Measurements from ENCODE around the gene MSTO1.
"Not testable (repeated sequence)": the region's sequence is repeated elsewhere in the genome, so short reads cannot be mapped to it uniquely, and the experiment has no call there.

DNA sequence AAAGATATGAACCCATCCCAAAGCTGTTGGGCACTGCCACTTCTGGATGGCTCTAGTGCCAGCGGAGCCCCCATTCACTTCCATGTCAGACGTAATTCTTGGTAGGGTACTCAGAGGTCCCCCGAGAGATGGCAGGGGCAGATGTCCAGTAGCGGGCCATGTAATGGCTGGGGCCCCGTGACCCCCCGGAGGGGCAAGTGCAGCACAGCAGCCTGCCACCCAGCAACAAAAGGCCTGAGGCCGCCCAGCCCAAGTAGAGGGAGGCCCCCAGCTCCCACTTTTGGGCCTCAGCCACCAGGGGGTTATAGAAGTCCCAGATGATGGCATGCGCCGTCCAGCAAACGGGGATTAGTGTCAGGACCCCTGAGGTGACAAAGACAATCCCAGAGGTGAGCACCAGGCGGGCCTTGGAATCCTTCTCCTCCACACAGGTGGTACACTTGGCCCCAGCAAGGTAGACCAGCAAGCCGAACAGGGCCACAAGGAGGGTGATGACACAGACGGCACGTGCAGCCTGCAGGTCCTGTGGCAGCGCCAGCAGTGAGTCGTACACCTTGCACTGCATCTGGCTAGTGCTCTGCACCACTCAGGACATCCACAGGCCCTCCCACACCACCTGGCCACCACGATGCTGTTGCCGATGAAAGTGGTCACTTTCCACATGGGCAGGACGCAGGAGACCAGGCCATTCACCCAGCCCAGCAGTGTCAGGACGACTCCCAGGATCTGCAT is 19.3 kb upstream of the MSTO1 start:
- not testable (repeated sequence) for TF ChIP-seq POLR2A, CTCF (IDR thresholded peaks at IDR 0.05)
